HEK293 (cell line): ENCODE measurements around the gene CISD2.

Source experiments
- KLF9 ChIP-seq: fragments of 450-650 bp; formaldehyde crosslinking; IDR thresholded peaks from 2 replicates; pipeline ENCODE4 v1.5.1; 2016; ENCODE audit warnings: missing biosample characterization, missing genetic modification characterization, low read depth
- MEIS1 ChIP-seq: sonication (generic); formaldehyde crosslinking; IDR thresholded peaks from 2 replicates; pipeline ENCODE4 v1.8.1; 2022; ENCODE audit warnings: missing genetic modification reagents, mild to moderate bottlenecking, borderline replicate concordance
- RBAK ChIP-seq: fragments of 450-650 bp; formaldehyde crosslinking; IDR thresholded peaks from 2 replicates; pipeline ENCODE4 v1.5.1; 2016; ENCODE audit warnings: missing biosample characterization, missing genetic modification characterization
- TRIM28 ChIP-seq: IDR thresholded peaks from 2 replicates; pipeline ENCODE4 v1.6.1; 2011; ENCODE audit warnings: low read length, control low read depth, borderline replicate concordance
- ZBTB21 ChIP-seq: fragments of 450-650 bp; formaldehyde crosslinking; IDR thresholded peaks from 2 replicates; pipeline ENCODE4 v1.5.1; 2017; ENCODE audit warnings: missing biosample characterization, missing genetic modification characterization
- ZNF146 ChIP-seq: fragments of 450-650 bp; formaldehyde crosslinking; IDR thresholded peaks from 2 replicates; pipeline ENCODE4 v1.5.1; 2016; ENCODE audit warnings: missing biosample characterization, missing genetic modification characterization
- ZNF311 ChIP-seq: fragments of 450-650 bp; formaldehyde crosslinking; IDR thresholded peaks from 2 replicates; pipeline ENCODE4 v1.5.1; 2017; ENCODE audit warnings: missing biosample characterization, missing genetic modification characterization, borderline replicate concordance
- ZNF416 ChIP-seq: fragments of 450-650 bp; formaldehyde crosslinking; IDR thresholded peaks from 2 replicates; pipeline ENCODE4 v1.5.1; 2016; ENCODE audit warnings: missing biosample characterization, missing genetic modification characterization
- ZNF510 ChIP-seq: fragments of 450-650 bp; formaldehyde crosslinking; IDR thresholded peaks from 2 replicates; pipeline ENCODE4 v1.5.1; 2018; ENCODE audit warnings: mild to moderate bottlenecking, missing genetic modification characterization, missing biosample characterization; ENCODE audit not compliant: insufficient replicate concordance
- ZNF558 ChIP-seq: fragments of 450-650 bp; formaldehyde crosslinking; IDR thresholded peaks from 2 replicates; pipeline ENCODE4 v1.5.1; 2016; ENCODE audit warnings: missing biosample characterization, missing genetic modification characterization
- ZNF561 ChIP-seq: fragments of 450-650 bp; IDR thresholded peaks from 2 replicates; pipeline ENCODE4 v1.5.1; 2018; ENCODE audit warnings: missing biosample characterization, missing genetic modification characterization, borderline replicate concordance
- ZNF707 ChIP-seq: fragments of 450-650 bp; formaldehyde crosslinking; IDR thresholded peaks from 2 replicates; pipeline ENCODE4 v1.5.1; 2016; ENCODE audit warnings: missing biosample characterization, missing genetic modification characterization
- ZSCAN23 ChIP-seq: fragments of 450-650 bp; formaldehyde crosslinking; IDR thresholded peaks from 2 replicates; pipeline ENCODE4 v1.5.1; 2016; ENCODE audit warnings: missing biosample characterization, missing genetic modification characterization
- ZSCAN30 ChIP-seq: fragments of 450-650 bp; IDR thresholded peaks from 2 replicates; pipeline ENCODE4 v1.5.1; 2018; ENCODE audit warnings: missing biosample characterization, mild to moderate bottlenecking, missing genetic modification characterization, moderate library complexity
- TF ChIP-seq, protein P1 (sequence below): fragments of 450-650 bp; formaldehyde crosslinking; IDR thresholded peaks from 2 replicates; pipeline ENCODE4 v1.5.1; 2016; ENCODE audit warnings: missing biosample characterization, missing genetic modification characterization
- TF ChIP-seq, protein P2 (sequence below): fragments of 450-650 bp; formaldehyde crosslinking; IDR thresholded peaks from 2 replicates; pipeline ENCODE4 v1.5.1; 2016; ENCODE audit warnings: missing biosample characterization, missing genetic modification characterization
- TF ChIP-seq, protein P3 (sequence below): fragments of 450-650 bp; formaldehyde crosslinking; conservative IDR thresholded peaks from 2 replicates; pipeline ENCODE4 v1.5.1; 2016; ENCODE audit warnings: low read depth, missing biosample characterization, missing genetic modification characterization
- TF ChIP-seq, protein P4 (sequence below): fragments of 450-650 bp; formaldehyde crosslinking; optimal IDR thresholded peaks from 2 replicates; pipeline ENCODE3; 2016; ENCODE audit warnings: missing biosample characterization, mild to moderate bottlenecking, missing genetic modification characterization
- TF ChIP-seq, protein P5 (sequence below): fragments of 450-650 bp; formaldehyde crosslinking; IDR thresholded peaks from 2 replicates; pipeline ENCODE4 v1.5.1; 2016; ENCODE audit warnings: missing biosample characterization, missing genetic modification characterization, borderline replicate concordance
- TF ChIP-seq, protein P6 (sequence below): fragments of 450-650 bp; formaldehyde crosslinking; IDR thresholded peaks from 2 replicates; pipeline ENCODE4; 2016; ENCODE audit warnings: missing biosample characterization, missing genetic modification characterization

The CISD2 gene

DNA sequence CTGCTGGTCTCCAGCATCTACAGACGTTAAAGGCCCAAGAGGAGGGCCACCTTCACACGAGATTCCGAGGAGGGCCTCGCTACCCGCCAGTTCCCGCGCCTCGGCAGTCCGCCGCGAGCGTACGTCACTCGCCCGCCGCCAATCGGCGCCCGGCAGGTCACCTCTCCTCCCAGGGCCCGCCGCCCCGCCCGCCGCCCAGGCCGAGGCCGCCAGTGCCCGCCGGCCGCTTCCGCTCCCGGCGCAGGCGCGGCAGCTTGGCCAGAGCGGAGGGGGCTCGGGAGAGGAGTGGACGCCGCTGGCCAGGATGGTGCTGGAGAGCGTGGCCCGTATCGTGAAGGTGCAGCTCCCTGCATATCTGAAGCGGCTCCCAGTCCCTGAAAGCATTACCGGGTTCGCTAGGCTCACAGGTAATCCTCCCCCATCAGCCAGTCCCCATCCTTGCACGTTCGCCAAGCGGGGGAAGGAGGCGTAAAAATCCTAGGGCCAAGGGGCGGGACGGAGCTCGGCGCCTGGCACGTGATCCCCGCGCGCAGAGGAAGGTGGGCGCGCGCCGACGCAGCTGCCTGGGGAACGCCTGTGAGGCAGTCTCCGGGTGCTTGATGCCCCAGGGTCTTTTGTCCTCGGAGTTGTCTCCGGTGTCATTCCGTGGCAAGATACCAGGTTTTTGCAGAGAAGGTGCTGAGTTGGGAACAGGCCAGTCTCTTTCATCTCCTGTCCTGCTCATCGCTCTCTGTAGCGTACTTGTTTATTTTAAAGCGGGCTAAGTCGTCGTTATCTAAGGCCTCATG, at the start of gene CISD2 (continued):
- TF ChIP-seq, protein P1, sequence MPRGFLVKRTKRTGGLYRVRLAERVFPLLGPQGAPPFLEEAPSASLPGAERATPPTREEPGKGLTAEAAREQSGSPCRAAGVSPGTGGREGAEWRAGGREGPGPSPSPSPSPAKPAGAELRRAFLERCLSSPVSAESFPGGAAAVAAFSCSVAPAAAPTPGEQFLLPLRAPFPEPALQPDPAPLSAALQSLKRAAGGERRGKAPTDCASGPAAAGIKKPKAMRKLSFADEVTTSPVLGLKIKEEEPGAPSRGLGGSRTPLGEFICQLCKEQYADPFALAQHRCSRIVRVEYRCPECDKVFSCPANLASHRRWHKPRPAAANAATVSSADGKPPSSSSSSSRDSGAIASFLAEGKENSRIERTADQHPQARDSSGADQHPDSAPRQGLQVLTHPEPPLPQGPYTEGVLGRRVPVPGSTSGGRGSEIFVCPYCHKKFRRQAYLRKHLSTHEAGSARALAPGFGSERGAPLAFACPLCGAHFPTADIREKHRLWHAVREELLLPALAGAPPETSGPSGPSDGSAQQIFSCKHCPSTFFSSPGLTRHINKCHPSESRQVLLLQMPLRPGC (tag by site-specific recombination), result peak; percentile 48; the same call in 1 of the 2 replicates
- TF ChIP-seq ZBTB21 (tag by site-specific recombination) (no peak), KLF9 (tag by site-specific recombination) (peak; percentile 82), RBAK (tag by site-specific recombination) (no peak), ZNF311 (tag by site-specific recombination) (no peak), ZNF558 (no peak), MEIS1 (CRISPR knock-in tag) (no peak), ZNF707 (tag by site-specific recombination) (no peak), ZSCAN30 (tag by site-specific recombination) (0 out of 2 replicates have a peak, but pooled peaks have one; percentile 19), TRIM28 (peak; percentile 25; the same call in 1 of the 2 replicates), ZNF416 (tag by site-specific recombination) (no peak), ZNF146 (tag by site-specific recombination) (no peak; the same call in 1 of the 2 replicates), ZNF561 (tag by site-specific recombination) (0 out of 2 replicates have a peak, but pooled peaks have one; percentile 50), ZNF510 (tag by site-specific recombination) (no peak), ZSCAN23 (tag by site-specific recombination) (no peak)
- TF ChIP-seq, protein P2, sequence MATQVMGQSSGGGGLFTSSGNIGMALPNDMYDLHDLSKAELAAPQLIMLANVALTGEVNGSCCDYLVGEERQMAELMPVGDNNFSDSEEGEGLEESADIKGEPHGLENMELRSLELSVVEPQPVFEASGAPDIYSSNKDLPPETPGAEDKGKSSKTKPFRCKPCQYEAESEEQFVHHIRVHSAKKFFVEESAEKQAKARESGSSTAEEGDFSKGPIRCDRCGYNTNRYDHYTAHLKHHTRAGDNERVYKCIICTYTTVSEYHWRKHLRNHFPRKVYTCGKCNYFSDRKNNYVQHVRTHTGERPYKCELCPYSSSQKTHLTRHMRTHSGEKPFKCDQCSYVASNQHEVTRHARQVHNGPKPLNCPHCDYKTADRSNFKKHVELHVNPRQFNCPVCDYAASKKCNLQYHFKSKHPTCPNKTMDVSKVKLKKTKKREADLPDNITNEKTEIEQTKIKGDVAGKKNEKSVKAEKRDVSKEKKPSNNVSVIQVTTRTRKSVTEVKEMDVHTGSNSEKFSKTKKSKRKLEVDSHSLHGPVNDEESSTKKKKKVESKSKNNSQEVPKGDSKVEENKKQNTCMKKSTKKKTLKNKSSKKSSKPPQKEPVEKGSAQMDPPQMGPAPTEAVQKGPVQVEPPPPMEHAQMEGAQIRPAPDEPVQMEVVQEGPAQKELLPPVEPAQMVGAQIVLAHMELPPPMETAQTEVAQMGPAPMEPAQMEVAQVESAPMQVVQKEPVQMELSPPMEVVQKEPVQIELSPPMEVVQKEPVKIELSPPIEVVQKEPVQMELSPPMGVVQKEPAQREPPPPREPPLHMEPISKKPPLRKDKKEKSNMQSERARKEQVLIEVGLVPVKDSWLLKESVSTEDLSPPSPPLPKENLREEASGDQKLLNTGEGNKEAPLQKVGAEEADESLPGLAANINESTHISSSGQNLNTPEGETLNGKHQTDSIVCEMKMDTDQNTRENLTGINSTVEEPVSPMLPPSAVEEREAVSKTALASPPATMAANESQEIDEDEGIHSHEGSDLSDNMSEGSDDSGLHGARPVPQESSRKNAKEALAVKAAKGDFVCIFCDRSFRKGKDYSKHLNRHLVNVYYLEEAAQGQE (tag by site-specific recombination), result no peak; the same call in 1 of the 2 replicates
- TF ChIP-seq, protein P3, sequence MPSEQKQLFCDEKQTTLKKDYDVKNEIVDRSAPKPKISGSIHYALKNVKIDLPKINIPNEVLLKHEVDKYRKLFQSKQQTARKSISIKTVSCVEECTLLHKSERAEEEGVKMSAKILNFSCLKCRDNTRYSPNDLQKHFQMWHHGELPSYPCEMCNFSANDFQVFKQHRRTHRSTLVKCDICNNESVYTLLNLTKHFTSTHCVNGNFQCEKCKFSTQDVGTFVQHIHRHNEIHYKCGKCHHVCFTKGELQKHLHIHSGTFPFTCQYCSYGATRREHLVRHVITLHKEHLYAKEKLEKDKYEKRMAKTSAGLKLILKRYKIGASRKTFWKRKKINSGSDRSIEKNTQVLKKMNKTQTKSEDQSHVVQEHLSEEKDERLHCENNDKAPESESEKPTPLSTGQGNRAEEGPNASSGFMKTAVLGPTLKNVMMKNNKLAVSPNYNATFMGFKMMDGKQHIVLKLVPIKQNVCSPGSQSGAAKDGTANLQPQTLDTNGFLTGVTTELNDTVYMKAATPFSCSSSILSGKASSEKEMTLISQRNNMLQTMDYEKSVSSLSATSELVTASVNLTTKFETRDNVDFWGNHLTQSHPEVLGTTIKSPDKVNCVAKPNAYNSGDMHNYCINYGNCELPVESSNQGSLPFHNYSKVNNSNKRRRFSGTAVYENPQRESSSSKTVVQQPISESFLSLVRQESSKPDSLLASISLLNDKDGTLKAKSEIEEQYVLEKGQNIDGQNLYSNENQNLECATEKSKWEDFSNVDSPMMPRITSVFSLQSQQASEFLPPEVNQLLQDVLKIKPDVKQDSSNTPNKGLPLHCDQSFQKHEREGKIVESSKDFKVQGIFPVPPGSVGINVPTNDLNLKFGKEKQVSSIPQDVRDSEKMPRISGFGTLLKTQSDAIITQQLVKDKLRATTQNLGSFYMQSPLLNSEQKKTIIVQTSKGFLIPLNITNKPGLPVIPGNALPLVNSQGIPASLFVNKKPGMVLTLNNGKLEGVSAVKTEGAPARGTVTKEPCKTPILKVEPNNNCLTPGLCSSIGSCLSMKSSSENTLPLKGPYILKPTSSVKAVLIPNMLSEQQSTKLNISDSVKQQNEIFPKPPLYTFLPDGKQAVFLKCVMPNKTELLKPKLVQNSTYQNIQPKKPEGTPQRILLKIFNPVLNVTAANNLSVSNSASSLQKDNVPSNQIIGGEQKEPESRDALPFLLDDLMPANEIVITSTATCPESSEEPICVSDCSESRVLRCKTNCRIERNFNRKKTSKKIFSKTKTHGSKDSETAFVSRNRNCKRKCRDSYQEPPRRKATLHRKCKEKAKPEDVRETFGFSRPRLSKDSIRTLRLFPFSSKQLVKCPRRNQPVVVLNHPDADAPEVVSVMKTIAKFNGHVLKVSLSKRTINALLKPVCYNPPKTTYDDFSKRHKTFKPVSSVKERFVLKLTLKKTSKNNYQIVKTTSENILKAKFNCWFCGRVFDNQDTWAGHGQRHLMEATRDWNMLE, result no peak
- TF ChIP-seq, protein P4, sequence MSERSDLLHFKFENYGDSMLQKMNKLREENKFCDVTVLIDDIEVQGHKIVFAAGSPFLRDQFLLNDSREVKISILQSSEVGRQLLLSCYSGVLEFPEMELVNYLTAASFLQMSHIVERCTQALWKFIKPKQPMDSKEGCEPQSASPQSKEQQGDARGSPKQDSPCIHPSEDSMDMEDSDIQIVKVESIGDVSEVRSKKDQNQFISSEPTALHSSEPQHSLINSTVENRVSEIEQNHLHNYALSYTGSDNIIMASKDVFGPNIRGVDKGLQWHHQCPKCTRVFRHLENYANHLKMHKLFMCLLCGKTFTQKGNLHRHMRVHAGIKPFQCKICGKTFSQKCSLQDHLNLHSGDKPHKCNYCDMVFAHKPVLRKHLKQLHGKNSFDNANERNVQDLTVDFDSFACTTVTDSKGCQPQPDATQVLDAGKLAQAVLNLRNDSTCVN (tag by site-specific recombination), result peak; percentile 92
- TF ChIP-seq, protein P5, sequence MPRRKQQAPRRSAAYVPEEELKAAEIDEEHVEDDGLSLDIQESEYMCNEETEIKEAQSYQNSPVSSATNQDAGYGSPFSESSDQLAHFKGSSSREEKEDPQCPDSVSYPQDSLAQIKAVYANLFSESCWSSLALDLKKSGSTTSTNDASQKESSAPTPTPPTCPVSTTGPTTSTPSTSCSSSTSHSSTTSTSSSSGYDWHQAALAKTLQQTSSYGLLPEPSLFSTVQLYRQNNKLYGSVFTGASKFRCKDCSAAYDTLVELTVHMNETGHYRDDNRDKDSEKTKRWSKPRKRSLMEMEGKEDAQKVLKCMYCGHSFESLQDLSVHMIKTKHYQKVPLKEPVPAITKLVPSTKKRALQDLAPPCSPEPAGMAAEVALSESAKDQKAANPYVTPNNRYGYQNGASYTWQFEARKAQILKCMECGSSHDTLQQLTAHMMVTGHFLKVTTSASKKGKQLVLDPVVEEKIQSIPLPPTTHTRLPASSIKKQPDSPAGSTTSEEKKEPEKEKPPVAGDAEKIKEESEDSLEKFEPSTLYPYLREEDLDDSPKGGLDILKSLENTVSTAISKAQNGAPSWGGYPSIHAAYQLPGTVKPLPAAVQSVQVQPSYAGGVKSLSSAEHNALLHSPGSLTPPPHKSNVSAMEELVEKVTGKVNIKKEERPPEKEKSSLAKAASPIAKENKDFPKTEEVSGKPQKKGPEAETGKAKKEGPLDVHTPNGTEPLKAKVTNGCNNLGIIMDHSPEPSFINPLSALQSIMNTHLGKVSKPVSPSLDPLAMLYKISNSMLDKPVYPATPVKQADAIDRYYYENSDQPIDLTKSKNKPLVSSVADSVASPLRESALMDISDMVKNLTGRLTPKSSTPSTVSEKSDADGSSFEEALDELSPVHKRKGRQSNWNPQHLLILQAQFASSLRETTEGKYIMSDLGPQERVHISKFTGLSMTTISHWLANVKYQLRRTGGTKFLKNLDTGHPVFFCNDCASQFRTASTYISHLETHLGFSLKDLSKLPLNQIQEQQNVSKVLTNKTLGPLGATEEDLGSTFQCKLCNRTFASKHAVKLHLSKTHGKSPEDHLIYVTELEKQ (tag by site-specific recombination), result no peak
- TF ChIP-seq, protein P6, sequence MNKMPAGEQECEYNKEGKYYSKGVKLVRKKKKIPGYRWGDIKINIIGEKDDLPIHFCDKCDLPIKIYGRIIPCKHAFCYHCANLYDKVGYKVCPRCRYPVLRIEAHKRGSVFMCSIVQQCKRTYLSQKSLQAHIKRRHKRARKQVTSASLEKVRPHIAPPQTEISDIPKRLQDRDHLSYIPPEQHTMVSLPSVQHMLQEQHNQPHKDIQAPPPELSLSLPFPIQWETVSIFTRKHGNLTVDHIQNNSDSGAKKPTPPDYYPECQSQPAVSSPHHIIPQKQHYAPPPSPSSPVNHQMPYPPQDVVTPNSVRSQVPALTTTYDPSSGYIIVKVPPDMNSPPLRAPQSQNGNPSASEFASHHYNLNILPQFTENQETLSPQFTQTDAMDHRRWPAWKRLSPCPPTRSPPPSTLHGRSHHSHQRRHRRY (tag by site-specific recombination), result no peak
